ENCODE results near the gene RPUSD2. TPM values are rescaled to one million over a fixed set of nuclear protein-coding genes. Genes with fewer than 3 reads are reported as not detected.
"Not testable (repeated sequence)": the region's sequence is repeated elsewhere in the genome, so short reads cannot be mapped to it uniquely, and the experiment has no call there.

Gene RPUSD2
- total RNA-seq, 1 experiment from 2014 or later, result 9.2 TPM

- no peaks in the 10 kb centered on the region for H3K9me3 Mint-ChIP-seq (ENCODE audit: low read depth, unreplicated experiment)
- H3K27me3 Mint-ChIP-seq (ENCODE audit: unreplicated experiment), result no peaks in the 10 kb centered on the region
- no TSS peak for BruUV-seq (replicated peaks)
- TF ChIP-seq, protein P1, sequence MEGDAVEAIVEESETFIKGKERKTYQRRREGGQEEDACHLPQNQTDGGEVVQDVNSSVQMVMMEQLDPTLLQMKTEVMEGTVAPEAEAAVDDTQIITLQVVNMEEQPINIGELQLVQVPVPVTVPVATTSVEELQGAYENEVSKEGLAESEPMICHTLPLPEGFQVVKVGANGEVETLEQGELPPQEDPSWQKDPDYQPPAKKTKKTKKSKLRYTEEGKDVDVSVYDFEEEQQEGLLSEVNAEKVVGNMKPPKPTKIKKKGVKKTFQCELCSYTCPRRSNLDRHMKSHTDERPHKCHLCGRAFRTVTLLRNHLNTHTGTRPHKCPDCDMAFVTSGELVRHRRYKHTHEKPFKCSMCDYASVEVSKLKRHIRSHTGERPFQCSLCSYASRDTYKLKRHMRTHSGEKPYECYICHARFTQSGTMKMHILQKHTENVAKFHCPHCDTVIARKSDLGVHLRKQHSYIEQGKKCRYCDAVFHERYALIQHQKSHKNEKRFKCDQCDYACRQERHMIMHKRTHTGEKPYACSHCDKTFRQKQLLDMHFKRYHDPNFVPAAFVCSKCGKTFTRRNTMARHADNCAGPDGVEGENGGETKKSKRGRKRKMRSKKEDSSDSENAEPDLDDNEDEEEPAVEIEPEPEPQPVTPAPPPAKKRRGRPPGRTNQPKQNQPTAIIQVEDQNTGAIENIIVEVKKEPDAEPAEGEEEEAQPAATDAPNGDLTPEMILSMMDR (IDR thresholded peaks at IDR 0.05; ENCODE audit: unreplicated experiment), result no peak
- intact Hi-C loops (cut with micrococcal nuclease; ENCODE audit: unreplicated experiment), result no loop called here
- peak overlapping the region; percentile 73 for H3K4me3 Mint-ChIP-seq (ENCODE audit: low read depth, unreplicated experiment)
- DNase-seq, result peak; percentile 24
- CTCF ChIA-PET, result interaction anchor here (0.6 to 1.1 kb wide), 4 partner anchors 13 to 329 kb away, joined by 3 to 6 read pairs (median 4); partner anchors contain the start of gene VPS18
- peaks cover 32% of the 10 kb centered on the region for H3K36me3 Mint-ChIP-seq (ENCODE audit: insufficient read depth, unreplicated experiment)
- peak overlapping the region; percentile 81 for H3K27ac Mint-ChIP-seq (ENCODE audit: unreplicated experiment)
- H3K4me1 Mint-ChIP-seq (ENCODE audit: low read depth, unreplicated experiment), result no peaks in the 10 kb centered on the region
Observed at GRCh38 chr15:40565333-40566238, 3.5 kb upstream of the RPUSD2 start.

- no peaks in the 10 kb centered on the region for H3K9me3 Mint-ChIP-seq (ENCODE audit: low read depth, unreplicated experiment)
- DNase-seq, result no peak
- H3K36me3 Mint-ChIP-seq (ENCODE audit: insufficient read depth, unreplicated experiment), result peaks cover 32% of the 10 kb centered on the region
- H3K4me3 Mint-ChIP-seq (ENCODE audit: low read depth, unreplicated experiment), result no peak overlapping the region
- H3K4me1 Mint-ChIP-seq (ENCODE audit: low read depth, unreplicated experiment), result no peaks in the 10 kb centered on the region
- intact Hi-C loops (cut with micrococcal nuclease; ENCODE audit: unreplicated experiment), result no loop called here
- CTCF ChIA-PET, result no interaction called here
- TF ChIP-seq, protein P1 (IDR thresholded peaks at IDR 0.05; ENCODE audit: unreplicated experiment), result no peak
- H3K27me3 Mint-ChIP-seq (ENCODE audit: unreplicated experiment), result no peaks in the 10 kb centered on the region
- H3K27ac Mint-ChIP-seq (ENCODE audit: unreplicated experiment), result no peak overlapping the region
- no TSS peak for BruUV-seq (replicated peaks)
Observed at GRCh38 chr15:40567111-40567510, 2.0 kb upstream of the RPUSD2 start.

DNA sequence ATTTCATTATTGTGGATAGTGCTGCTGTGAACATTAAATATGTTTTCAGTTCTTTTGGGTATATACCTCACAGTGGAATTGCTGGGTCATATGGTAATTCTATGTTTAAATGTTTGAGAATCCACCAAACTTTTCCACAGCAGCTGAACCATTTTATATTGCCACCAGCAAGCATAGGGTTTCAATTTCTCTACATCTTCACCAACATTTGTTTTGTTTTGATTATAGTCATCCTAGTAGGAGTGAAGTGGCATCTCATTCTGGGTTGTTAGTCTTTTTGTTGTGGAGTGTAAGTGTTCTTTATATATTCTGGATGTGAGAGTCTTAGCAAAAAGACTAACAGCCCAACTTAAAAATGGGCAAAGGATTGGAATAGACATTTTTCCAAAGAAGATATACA is 6.0 kb downstream of the RPUSD2 start:
- Mint-ChIP-seq H3K4me1 (ENCODE audit: low read depth, unreplicated experiment) (no peaks in the 10 kb centered on the region), H3K27ac (ENCODE audit: unreplicated experiment) (no peak overlapping the region), H3K36me3 (ENCODE audit: insufficient read depth, unreplicated experiment) (peaks cover 8% of the 10 kb centered on the region), H3K9me3 (ENCODE audit: low read depth, unreplicated experiment) (no peaks in the 10 kb centered on the region), H3K27me3 (ENCODE audit: unreplicated experiment) (no peaks in the 10 kb centered on the region), H3K4me3 (ENCODE audit: low read depth, unreplicated experiment) (no peak overlapping the region)
- intact Hi-C loops (cut with micrococcal nuclease; ENCODE audit: unreplicated experiment), result no loop called here
- TF ChIP-seq, protein P1 (IDR thresholded peaks at IDR 0.05; ENCODE audit: unreplicated experiment), result no peak
- no peak for DNase-seq
- BruUV-seq (replicated peaks), result no TSS peak
- CTCF ChIA-PET, result no interaction called here

DNA sequence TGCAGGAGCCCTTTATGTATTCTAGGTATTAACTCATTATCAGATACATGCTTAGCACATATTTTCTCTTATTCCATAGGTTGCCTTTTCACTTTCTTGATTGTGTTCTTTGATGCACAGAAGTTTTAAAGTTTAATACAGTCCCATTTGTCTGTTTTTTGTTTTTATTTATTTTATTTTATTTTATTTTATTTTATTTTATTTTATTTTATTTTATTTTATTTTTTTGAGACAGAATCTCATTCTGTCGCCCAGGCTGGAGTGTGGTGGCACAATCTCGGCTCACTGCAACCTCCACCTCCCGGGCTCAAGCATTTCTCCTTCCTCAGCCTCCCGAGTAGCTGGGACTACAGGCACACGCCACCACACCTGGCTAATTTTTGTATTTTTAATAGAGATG is 7.8 kb downstream of the RPUSD2 start:
- H3K27me3 Mint-ChIP-seq (ENCODE audit: unreplicated experiment); DNase-seq; intact Hi-C loops (cut with micrococcal nuclease; ENCODE audit: unreplicated experiment); H3K36me3 Mint-ChIP-seq (ENCODE audit: insufficient read depth, unreplicated experiment); CTCF ChIA-PET; BruUV-seq (replicated peaks); H3K9me3 Mint-ChIP-seq (ENCODE audit: low read depth, unreplicated experiment); H3K27ac Mint-ChIP-seq (ENCODE audit: unreplicated experiment); H3K4me1 Mint-ChIP-seq (ENCODE audit: low read depth, unreplicated experiment); H3K4me3 Mint-ChIP-seq (ENCODE audit: low read depth, unreplicated experiment): not testable (repeated sequence)

GRCh38 chr15:40578892-40579291 is 9.8 kb downstream of the RPUSD2 start:
- Mint-ChIP-seq H3K27me3 (ENCODE audit: unreplicated experiment) (no peaks in the 10 kb centered on the region), H3K9me3 (ENCODE audit: low read depth, unreplicated experiment) (no peaks in the 10 kb centered on the region), H3K4me1 (ENCODE audit: low read depth, unreplicated experiment) (no peaks in the 10 kb centered on the region), H3K36me3 (ENCODE audit: insufficient read depth, unreplicated experiment) (peaks cover 12% of the 10 kb centered on the region), H3K4me3 (ENCODE audit: low read depth, unreplicated experiment) (no peak overlapping the region), H3K27ac (ENCODE audit: unreplicated experiment) (no peak overlapping the region)
- CTCF ChIA-PET, result interaction anchor here (0.9 kb wide), 1 partner anchor 14 kb away, joined by 3 read pairs; the partner anchor contains the start of gene CCDC32
- TF ChIP-seq, protein P1 (IDR thresholded peaks at IDR 0.05; ENCODE audit: unreplicated experiment), result no peak
- DNase-seq, result no peak
- no TSS peak for BruUV-seq (replicated peaks)
- intact Hi-C loops (cut with micrococcal nuclease; ENCODE audit: unreplicated experiment), result no loop called here

DNA sequence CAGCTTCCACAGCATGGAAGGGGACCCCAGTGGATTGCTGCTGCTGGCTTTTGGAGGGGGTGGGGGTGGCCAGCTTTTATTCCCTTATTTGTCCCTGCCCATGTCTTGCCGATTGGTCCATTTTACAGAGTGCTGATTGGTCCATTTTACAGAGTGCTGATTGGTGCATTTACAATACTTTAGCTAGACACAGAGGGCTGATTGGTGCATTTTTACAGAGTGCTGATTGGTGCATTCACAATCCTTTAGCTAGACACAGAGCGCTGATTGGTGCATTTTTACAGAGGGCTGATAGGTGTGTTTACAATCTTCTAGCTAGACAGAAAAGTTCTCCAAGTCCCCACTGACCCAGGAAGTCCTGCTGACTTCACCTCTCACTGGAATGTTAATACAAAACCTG is 12.7 kb downstream of the RPUSD2 start:
- CTCF ChIA-PET, result not testable (repeated sequence)

More for the DNA sequence above, 12.7 kb downstream of the RPUSD2 start:
- H3K27me3 Mint-ChIP-seq (ENCODE audit: unreplicated experiment); H3K4me3 Mint-ChIP-seq (ENCODE audit: low read depth, unreplicated experiment); H3K9me3 Mint-ChIP-seq (ENCODE audit: low read depth, unreplicated experiment); DNase-seq; H3K27ac Mint-ChIP-seq (ENCODE audit: unreplicated experiment); intact Hi-C loops (cut with micrococcal nuclease; ENCODE audit: unreplicated experiment); BruUV-seq (replicated peaks); H3K4me1 Mint-ChIP-seq (ENCODE audit: low read depth, unreplicated experiment): not testable (repeated sequence)
- peaks cover 13% of the 10 kb centered on the region for H3K36me3 Mint-ChIP-seq (ENCODE audit: insufficient read depth, unreplicated experiment)
